ENCODE data around the gene NR0B1.

NR0B1 gene

GRCh38 chrX:30259927-30260326, 49.3 kb downstream of the NR0B1 start:
- Histone ChIP-seq H4K8ac (ENCODE audit: low read length) (no peak overlapping the region), H3K4me3 (ENCODE audit: insufficient read depth in 1 of 2, low read depth in 1 of 2, low read length in 2 of 2) (no peak overlapping the region), H3K4me1 (ENCODE audit: control insufficient read depth, insufficient read depth, low read depth, low read length) (no peaks in the 10 kb centered on the region), H2BK120ac (ENCODE audit: low read depth, low read length) (no peak overlapping the region), H2AFZ (ENCODE audit: low read depth, low read length) (no peak overlapping the region), H4K91ac (ENCODE audit: low read length) (no peak overlapping the region), H2BK5ac (ENCODE audit: low read depth, low read length, poor library complexity, severe bottlenecking) (no peak overlapping the region), H3K79me1 (replicated peaks; ENCODE audit: low read length, poor library complexity, severe bottlenecking) (no peaks in the 10 kb centered on the region), H3K4ac (ENCODE audit: low read depth in 1 of 2, low read length in 2 of 2) (no peak overlapping the region), H3K36me3 (ENCODE audit: control insufficient read depth in 1 of 2, insufficient read depth in 2 of 2, low read depth in 1 of 2, low read length in 2 of 2) (no peaks in the 10 kb centered on the region), H3K27me3 (ENCODE audit: control insufficient read depth in 1 of 2, insufficient read depth in 1 of 2, low read length in 2 of 2) (peaks cover 0 to 34% of the 10 kb centered on the region in 2 experiments), H3K14ac (ENCODE audit: low read length in 2 of 2) (no peak overlapping the region), H3K27ac (ENCODE audit: low read length, poor library complexity, severe bottlenecking) (no peak overlapping the region), H2BK15ac (ENCODE audit: low read depth, poor library complexity, severe bottlenecking) (no peak overlapping the region), H3K18ac (ENCODE audit: low read depth in 1 of 2, low read length in 2 of 2) (no peak overlapping the region), H2BK12ac (ENCODE audit: low read length in 2 of 2) (no peak overlapping the region), H2AK5ac (ENCODE audit: low read length, severe bottlenecking) (no peak overlapping the region), H3K9me3 (ENCODE audit: control insufficient read depth, low read length) (peaks cover 9% of the 10 kb centered on the region), H3K9ac (ENCODE audit: low read length) (no peak overlapping the region), H3K4me2 (ENCODE audit: low read length, poor library complexity, severe bottlenecking) (no peak overlapping the region), H3K23ac (ENCODE audit: low read length in 2 of 2) (no peak overlapping the region)
- no peak for DNase-seq
- 80% methylated on average over 2 of the region's 2 CpGs for WGBS

All from mesenchymal stem cell (in vitro differentiated cells and primary cell).